Transverse colon (tissue), 4 donors: ENCODE measurements around the gene TRIP6. TPM values are rescaled to one million over a fixed set of nuclear protein-coding genes. Genes with fewer than 3 reads are reported as not detected.
A peak's percentile ranks its signal among the peaks of the same experiment; 100 is the strongest.

Experiments used
- DNase-seq: peaks from one replicate; pipeline ENCODE4 v3.0.0-alpha.2; 2019
- H3K27ac ChIP-seq, 4 donors: fragments of 200-600 bp; sonication (generic); 2 replicates each; pipeline ENCODE4 v1.5.1; 2016 to 2018; ENCODE audit warnings: inconsistent platforms in 4 of 4
- H3K27me3 ChIP-seq: fragments of 200-600 bp; sonication (generic); 2 replicates; pipeline ENCODE4 v1.5.1; 2017; ENCODE audit warnings: inconsistent platforms
- H3K36me3 ChIP-seq, 4 donors: fragments of 200-600 bp; sonication (generic); 2 replicates each; pipeline ENCODE4 v1.5.1; 2017 to 2019; ENCODE audit warnings: inconsistent platforms in 4 of 4
- H3K4me1 ChIP-seq, 4 donors: fragments of 200-600 bp; sonication (generic); 2 replicates each; pipeline ENCODE4 v1.5.1; 2017 to 2020; ENCODE audit warnings: inconsistent platforms in 4 of 4
- H3K4me3 ChIP-seq, 4 donors: fragments of 200-600 bp; sonication (generic); 1 replicate in 1 of 4; 2 replicates in 3 of 4; pipeline versions ENCODE4 v1.5.1 to v1.6.1; 2017 to 2019; ENCODE audit warnings: inconsistent platforms in 4 of 4
- H3K9me3 ChIP-seq, 2 donors: fragments of 200-600 bp; sonication (generic); 2 replicates each; pipeline ENCODE4 v1.5.1; 2017 to 2019; ENCODE audit warnings: inconsistent platforms in 2 of 2
- CTCF ChIP-seq, 5 experiments: fragments of 200-600 bp in 3 of 5; fragments of 450-650 bp in 2 of 5; sonication (generic) in 3 of 5; IDR thresholded peaks; 1 replicate in 2 of 5; 2 replicates in 3 of 5; pipeline ENCODE4 v1.5.1; 2016 to 2017; ENCODE audit warnings: antibody characterized with exemption in 5 of 5, inconsistent platforms in 3 of 5, mild to moderate bottlenecking in 2 of 5, moderate library complexity in 1 of 5
- EP300 ChIP-seq: sonication (generic); formaldehyde crosslinking; IDR thresholded peaks from one replicate; pipeline ENCODE4 v1.6.1; 2017; ENCODE audit warnings: antibody characterized with exemption, low read depth
- POLR2A ChIP-seq: fragments of 450-650 bp; IDR thresholded peaks from one replicate; pipeline ENCODE4 v1.6.1; 2016; ENCODE audit warnings: antibody characterized with exemption, mild to moderate bottlenecking, moderate library complexity
- POLR2AphosphoS5 ChIP-seq, 3 donors: sonication (generic); formaldehyde crosslinking; IDR thresholded peaks; one replicate each; pipeline ENCODE4 v1.6.1; 2016; ENCODE audit warnings: antibody characterized with exemption in 3 of 3
- WGBS, 2 donors: methylation state at CpG; one replicate each; pipeline ENCODE4 v1.1.5; 2018; ENCODE audit warnings: low coverage in 1 of 2; 5-methylcytosine and 5-hydroxymethylcytosine counted together
- in situ Hi-C, 4 donors: fragments of 200-750 bp; cut with MboI; loops; one replicate each; pipeline versions ENCODE4 v1.15.0 to v1.15.1; 2017; ENCODE audit warnings: low sequenced_read_pairs in 3 of 4, low pct_ligation_motif_present in 1 of 4, low pct_unique_long_range_greater_than_20kb in 1 of 4
- intact Hi-C: fragments of 100-400 bp; cut with DNase I; formaldehyde crosslinking; loops from one replicate; pipeline ENCODE4 v1.15.1; 2023; ENCODE audit warnings: low total_unique reads
- total RNA-seq, 4 donors: library from RNA; depleted of rRNA; stranded (reverse); fragments of >200 nt; gene quantifications; one replicate each; pipeline ENCODE4 v1.1.0, GENCODE V29; 2016

The TRIP6 gene
- total RNA-seq, 4 donors from 2014 or later = 10.9 to 24.3 (median 21.2) TPM

DNA sequence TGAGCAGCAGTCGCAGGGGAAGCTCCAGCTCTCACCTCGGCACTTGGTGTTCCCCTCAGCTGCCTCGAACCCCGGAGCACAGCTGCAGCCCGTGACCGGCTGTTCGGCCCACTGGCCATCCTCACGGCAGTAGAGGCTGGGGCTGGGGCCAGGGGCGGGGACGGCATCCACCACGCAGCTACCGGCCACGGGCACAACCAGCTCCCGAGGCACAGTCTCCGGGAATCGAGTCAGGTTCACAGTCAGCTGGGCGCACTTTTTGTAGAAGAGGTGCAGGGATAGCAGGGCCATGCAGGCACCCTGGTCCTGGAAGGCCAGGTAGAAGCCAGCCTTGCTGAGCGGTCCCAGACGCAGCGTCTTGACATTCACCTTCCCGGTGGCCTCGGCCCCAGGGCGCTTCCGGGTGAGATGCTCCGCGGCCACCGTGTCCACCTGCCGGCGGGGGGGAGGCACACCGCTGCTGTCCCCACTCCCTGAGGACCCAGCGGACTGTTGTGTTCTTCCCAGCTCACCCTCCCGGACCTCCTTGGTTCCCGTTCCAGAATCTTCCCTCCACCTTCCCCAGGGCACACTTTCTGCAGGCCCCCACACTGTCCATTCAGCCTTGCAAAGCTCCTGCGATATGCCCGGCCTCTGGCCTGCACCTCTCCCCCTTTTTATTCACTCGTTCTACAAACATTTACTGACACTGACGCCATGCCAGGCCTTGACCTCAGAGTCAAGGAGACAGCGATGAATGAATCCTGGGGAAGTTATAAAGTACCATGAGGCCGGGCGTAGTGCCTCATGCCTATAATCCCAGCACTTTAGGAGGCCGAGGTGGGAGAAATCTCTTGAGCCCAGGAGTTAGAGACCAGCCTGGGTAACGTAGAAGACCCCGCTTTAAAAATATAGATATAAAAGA, 44.7 kb upstream of the TRIP6 start:
- H3K9me3 ChIP-seq = no peaks in the 10 kb centered on the region
- intact Hi-C loops (no loop called here), in situ Hi-C loops (no loop called here)
- peaks cover 2% of the 10 kb centered on the region for H3K27me3 ChIP-seq
- 90 to 91% methylated on average over 9 to 28 of the region's 43 CpGs for WGBS, 2 donors
- peaks cover 0 to 25% (median 4%) of the 10 kb centered on the region in 4 donors for H3K36me3 ChIP-seq
- no peak for TF ChIP-seq POLR2A
- no peak for TF ChIP-seq EP300
- no peak for TF ChIP-seq CTCF (IDR thresholded peaks at IDR 0.05)
- no peak for TF ChIP-seq POLR2AphosphoS5 (IDR thresholded peaks at IDR 0.05)
- no peak for DNase-seq
- H3K27ac ChIP-seq = no peak overlapping the region
- H3K4me3 ChIP-seq = no peak overlapping the region
- H3K4me1 ChIP-seq = peaks cover 0 to 25% (median 22%) of the 10 kb centered on the region in 4 donors

DNA sequence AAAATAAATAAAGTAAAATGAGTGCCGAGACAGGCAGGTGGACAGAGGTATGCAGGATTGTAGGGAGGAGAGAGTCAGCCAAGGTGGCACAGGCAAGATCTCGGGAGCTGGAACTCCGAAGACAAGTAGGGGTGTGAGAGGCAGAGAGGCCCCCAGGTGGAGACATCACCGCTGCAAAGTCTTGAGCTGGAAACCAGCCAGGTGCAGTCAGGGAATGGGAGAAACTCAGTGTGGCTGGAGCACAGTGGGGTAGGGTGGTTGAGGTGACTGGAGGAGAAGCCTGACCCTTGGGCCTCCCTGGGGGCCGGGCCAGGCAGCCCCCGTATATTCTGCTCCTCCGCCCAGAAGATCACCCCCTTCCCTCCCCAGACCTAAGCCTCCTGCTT, 44.1 kb upstream of the TRIP6 start:
- Histone ChIP-seq H3K4me3 (no peak overlapping the region), H3K27me3 (peaks cover 8% of the 10 kb centered on the region), H3K27ac (no peak overlapping the region), H3K4me1 (peaks cover 0 to 31% (median 26%) of the 10 kb centered on the region in 4 donors), H3K9me3 (no peaks in the 10 kb centered on the region), H3K36me3 (peaks cover 0 to 25% (median 4%) of the 10 kb centered on the region in 4 donors)
- DNase-seq = no peak
- TF ChIP-seq EP300 (no peak), POLR2AphosphoS5 (IDR thresholded peaks at IDR 0.05) (no peak), POLR2A (no peak), CTCF (IDR thresholded peaks at IDR 0.05) (no peak)
- 79 to 100% methylated on average over 1 to 7 of the region's 7 CpGs for WGBS, 2 donors
- in situ Hi-C loops = no loop called here
- intact Hi-C loops = no loop called here

- DNase-seq = no peak
- peaks cover 0 to 35% (median 29%) of the 10 kb centered on the region in 4 donors for H3K4me1 ChIP-seq
- H3K27ac ChIP-seq = no peak overlapping the region
- H3K27me3 ChIP-seq = peaks cover 10% of the 10 kb centered on the region
- in situ Hi-C loops = no loop called here
- intact Hi-C loops = no loop called here
- 91 to 94% methylated on average over 7 to 31 of the region's 31 CpGs for WGBS, 2 donors
- TF ChIP-seq POLR2A = no peak
- no peak for TF ChIP-seq CTCF (IDR thresholded peaks at IDR 0.05)
- TF ChIP-seq EP300 = no peak
- TF ChIP-seq POLR2AphosphoS5 (IDR thresholded peaks at IDR 0.05) = no peak
- no peak overlapping the region for H3K4me3 ChIP-seq
- peaks cover 0 to 25% (median 4%) of the 10 kb centered on the region in 4 donors for H3K36me3 ChIP-seq
- H3K9me3 ChIP-seq = no peaks in the 10 kb centered on the region
These were observed 43.7 kb upstream of the TRIP6 start for GRCh38 chr7:100823534-100823933.

GRCh38 chr7:100824499-100825214, 42.5 kb upstream of the TRIP6 start:
- Histone ChIP-seq H3K27ac (peak overlapping the region; percentile 81 to 94 (median 90)), H3K9me3 (no peaks in the 10 kb centered on the region), H3K27me3 (peaks cover 14% of the 10 kb centered on the region), H3K36me3 (peaks cover 0 to 24% (median 3%) of the 10 kb centered on the region in 4 donors), H3K4me1 (peaks cover 0 to 39% (median 34%) of the 10 kb centered on the region in 4 donors), H3K4me3 (peak overlapping the region in 3 of 4 donors; percentile 62 to 85 (median 81))
- intact Hi-C loops = no loop called here
- TF ChIP-seq POLR2A (no peak), POLR2AphosphoS5 (IDR thresholded peaks at IDR 0.05) (no peak), CTCF (IDR thresholded peaks at IDR 0.05) (no peak), EP300 (no peak)
- no peak for DNase-seq
- 39% methylated on average over 18 of the region's 18 CpGs; no CpG with 5 or more reads in 1 of the 2 donors for WGBS, 2 donors
- in situ Hi-C loops = no loop called here
